Brain pericyte (primary cell): Measurements from ENCODE around the gene KRTAP5-8.
"Not testable (repeated sequence)": the region's sequence is repeated elsewhere in the genome, so short reads cannot be mapped to it uniquely, and the experiment has no call there.

Source experiments
- DNase-seq: peaks from one replicate; pipeline ENCODE4 v3.0.0-alpha.2; 2012; ENCODE audit warnings: low read depth, low spot score

KRTAP5-8 gene

DNA sequence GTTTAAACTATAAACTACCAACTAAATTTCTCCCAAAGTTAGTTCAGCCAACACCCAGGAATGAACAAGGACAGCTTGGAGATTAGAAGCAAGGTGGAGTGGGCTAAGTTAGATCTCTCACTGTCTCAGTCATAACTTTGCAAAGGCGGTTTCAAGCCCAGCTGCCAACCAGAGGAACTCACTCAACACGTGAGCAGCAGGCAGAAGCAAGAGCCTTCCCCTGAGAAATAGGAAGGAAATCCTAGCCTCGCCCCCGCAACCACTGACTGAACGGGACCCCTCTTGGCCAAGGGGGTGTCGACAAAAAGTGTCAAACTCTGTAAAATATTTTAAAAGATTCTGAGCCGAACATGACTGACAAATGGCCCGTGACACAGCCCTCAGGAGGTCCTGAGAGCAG, 6.0 kb downstream of the KRTAP5-8 start:
- DNase-seq, result no peak

DNA sequence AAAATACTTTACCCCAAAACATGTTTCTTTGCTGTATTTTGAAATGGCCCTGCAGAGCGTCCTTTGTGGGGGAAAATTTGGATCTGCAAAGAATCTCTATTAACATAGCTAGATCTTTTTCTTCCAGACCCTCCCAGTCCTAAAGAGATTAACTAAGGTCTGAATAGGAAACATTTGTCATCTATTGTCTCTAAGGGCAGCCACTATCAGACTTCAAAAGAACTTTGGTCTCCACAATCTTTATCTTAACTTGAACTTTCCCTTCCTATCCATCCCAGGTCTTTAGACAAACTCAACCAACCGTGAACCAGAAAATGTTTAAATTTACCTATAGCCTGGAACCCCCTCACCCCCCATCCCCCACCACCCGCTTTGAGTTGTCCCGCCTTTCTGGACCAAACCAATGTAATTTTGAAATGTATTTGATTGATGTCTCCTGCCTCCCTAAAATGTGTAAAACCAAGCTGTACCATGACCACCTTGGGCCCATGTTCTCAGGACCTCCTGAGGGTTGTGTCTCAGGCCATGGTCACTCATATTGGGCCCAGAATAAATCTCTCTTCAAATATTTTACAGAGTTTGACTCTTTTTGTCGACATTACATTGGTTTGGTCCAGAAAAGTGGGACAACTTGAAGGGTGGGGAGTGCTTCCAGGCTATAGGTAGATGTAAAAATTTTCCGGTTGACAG, 6.8 kb downstream of the KRTAP5-8 start:
- no peak for DNase-seq

DNA sequence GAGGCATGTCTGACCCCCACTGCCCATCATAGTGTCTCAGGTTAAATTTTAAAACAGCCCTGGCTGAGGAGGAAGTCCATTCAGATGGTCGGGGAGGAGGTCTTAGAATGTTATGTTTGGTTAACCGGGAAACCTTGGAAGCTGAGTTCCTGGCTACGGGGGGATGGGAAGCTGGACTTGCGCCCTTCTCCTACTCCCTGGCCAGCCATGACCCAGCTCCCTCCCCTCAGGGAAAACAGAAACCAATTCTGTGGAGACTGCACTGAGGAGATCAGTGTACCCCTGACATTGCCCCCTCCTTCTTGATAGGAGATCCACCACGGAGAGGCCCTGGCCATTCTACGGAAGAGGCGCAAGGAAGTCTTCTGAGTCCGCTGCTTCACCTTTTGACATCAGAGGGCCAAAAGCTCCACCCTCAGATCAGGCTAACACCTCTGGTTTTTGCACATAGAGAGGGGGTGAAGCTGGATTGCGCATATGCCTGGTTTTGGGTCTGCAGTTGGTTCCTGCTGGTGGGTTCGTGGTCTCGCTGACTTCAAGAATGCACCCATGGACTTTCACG, 7.7 kb downstream of the KRTAP5-8 start:
- DNase-seq, result no peak

DNA sequence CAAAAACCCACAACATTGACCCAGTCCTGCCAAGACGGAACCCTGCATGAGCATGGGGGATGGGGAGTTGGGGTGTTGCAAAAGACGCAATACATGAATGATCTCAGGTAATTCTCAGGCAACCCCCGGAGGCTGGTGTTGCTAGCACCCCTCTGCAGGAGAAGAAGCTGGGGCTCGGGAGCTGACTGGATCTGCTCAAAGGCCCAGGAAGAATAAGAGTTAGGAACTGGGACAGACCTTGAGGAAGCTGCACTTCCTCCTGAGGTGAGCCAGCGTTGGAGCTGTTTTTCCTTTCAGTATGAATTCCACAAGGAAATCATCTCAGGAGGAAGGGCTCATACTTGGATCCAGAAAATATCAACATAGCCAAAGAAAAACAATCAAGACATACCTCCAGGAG, 10.3 kb downstream of the KRTAP5-8 start, which contains the start of gene KRTAP5-9:
Gene KRTAP5-9 (plus strand): TSS at position 301 of the 400 bp plus-strand sequence. CDS start 238 bp downstream, outside the sequence.
- no peak for DNase-seq

DNA sequence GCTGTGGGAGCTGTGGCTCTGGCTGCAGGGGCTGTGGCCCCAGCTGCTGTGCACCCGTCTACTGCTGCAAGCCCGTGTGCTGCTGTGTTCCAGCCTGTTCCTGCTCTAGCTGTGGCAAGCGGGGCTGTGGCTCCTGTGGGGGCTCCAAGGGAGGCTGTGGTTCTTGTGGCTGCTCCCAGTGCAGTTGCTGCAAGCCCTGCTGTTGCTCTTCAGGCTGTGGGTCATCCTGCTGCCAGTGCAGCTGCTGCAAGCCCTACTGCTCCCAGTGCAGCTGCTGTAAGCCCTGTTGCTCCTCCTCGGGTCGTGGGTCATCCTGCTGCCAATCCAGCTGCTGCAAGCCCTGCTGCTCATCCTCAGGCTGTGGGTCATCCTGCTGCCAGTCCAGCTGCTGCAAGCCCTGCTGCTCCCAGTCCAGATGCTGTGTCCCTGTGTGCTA, 10.9 kb downstream of the KRTAP5-8 start:
- DNase-seq, result no peak

DNA sequence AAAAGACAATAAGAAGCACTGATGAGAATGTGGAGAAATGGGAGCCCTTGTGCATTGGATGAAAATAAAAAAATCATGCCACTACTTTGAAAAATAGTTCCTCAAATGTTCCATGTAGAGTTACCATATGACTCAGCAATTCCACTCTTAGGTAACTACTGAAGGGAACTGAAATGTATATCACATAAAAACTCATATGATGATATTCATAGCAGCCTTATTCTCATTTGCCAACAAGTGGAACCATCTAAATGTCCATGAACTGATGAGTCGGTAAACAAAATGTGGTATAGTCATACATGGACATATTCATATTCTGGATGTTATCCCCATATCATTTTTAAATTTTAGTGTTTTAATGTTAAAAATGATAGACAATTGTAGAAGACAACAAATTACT, 13.9 kb downstream of the KRTAP5-8 start:
- no peak for DNase-seq

DNA sequence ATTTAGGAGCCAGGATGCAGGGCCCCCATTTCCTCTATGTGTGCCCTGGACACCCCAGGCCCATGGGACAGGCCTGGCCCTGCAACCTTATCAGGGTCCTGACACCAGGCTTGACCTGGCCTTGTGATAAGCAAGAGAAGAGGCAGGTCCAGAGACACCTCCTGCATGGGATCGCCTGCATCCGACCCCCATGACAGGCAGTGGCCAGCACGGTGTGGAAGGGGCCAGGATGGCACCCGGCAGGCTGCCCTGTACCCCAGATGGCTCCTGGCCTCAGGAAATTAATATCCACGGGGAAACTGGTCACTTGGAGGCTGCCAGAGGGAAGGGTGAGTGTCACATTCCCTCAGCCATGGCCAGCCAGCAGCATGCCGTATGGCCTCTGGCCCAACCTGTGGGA, 17.2 kb downstream of the KRTAP5-8 start:
- DNase-seq, result no peak

DNA sequence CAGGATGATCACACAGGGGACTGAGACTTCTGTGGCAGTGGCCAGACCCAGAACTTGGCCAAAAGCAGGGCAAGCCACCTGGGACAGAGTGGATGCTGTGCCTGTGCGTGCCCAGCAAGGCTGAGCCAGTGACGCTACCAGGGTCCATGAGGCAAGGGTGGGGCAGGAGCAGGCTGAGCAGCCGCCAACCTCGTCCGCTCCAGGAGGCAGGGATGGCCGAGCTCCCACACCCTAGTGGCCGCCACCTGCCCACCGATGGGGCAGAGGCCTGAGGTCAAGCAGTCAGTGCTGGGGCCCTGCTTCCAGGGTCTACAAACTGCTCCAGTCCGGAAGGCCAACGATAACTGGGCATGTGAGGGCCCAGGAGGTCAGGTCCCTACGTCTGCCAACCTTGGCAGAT, 17.7 kb downstream of the KRTAP5-8 start:
- no peak for DNase-seq

DNA sequence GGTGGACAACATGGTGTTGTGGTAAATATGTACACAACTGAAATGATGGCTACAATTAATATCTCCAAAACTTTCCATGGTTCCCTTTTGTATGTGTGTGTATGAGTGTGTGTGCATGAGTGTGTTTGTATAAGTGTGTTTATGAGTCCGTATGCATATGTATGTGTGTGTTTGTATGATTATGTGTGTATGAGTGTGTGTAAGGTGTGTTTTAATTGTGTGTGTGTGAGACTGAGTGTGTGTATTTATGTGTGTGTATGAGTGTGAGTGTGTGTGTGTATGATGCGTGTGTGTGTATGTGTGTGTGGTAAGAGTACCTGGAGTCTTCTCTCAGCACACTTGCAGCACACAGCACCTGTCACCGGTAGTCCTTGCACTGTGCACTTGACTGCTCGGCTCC, 18.2 kb downstream of the KRTAP5-8 start:
- DNase-seq, result no peak

DNA sequence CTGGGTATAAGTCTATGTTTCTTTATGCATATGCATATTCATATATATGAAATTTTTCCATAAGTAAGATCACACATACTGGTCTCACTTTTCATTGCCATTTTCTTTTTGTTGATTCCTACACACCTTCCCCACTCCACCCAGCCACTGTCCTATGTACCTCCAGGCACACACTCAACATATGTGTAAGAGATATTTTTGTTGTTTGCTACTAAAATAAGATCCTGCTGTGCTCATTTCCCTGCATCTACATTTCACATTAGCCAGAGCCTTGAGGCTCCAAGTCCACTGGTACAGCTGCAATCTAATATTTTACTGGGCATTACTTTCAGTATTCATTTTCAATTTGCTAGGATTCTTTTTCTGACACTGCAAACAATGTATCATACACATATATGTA, 19.4 kb downstream of the KRTAP5-8 start:
- DNase-seq, result no peak

DNA sequence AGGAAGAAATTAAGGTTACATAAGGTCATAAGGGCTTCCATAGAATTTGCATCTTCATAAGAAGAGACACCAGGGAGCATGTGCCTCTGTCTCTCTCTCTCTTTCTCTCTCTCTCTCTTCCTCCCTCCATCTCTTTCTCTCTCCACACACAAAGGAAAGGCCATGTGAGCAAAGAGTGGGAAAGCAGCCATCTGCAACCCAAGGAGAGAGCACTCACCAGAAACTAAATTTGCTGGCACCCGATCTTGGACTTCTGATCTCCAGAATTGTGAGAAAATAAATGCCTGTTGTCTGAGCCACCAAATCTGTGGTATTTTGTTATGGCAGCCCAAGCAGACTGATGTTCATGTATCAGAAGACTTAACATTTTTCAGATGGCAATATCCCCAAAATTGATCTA, 21.2 kb downstream of the KRTAP5-8 start:
- DNase-seq, result no peak

DNA sequence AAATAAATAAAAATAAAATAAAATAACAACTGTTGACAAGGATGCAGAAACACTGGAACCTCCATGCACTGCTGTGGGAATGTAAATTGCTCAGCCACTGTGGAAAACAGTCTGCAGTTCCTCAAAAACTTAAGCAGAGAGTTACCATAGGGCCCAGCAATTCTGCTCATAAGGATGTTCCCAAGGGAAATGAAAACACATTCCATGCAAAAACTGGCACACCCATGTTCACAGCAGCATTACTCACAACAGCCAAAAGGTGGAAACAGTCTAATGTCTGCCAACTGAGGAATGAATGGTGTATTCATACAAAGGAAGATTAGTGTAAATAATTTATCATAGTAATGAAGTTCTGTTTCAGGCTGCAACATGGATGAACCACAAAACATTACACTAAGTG, 24.3 kb downstream of the KRTAP5-8 start:
- DNase-seq, result no peak

DNA sequence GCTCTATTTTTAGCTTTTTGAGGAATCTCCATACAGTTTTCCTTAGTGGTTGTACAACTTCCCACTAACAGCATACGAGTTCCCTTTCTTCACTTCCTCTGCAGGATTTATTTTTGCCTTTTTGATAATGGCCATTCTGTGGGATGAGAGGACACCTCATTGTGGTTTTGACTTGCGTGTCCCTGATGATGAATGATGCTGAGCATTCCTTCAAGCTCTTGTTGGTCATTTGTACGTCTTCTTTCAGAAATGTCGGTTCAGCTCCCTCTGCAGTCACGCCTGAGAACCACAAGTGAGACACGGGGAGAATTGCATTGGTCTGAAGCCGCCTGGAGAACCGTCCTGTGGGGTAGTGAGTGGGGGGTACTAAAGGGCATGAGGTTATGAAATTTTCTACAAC, 25.6 kb downstream of the KRTAP5-8 start:
- DNase-seq, result no peak

DNA sequence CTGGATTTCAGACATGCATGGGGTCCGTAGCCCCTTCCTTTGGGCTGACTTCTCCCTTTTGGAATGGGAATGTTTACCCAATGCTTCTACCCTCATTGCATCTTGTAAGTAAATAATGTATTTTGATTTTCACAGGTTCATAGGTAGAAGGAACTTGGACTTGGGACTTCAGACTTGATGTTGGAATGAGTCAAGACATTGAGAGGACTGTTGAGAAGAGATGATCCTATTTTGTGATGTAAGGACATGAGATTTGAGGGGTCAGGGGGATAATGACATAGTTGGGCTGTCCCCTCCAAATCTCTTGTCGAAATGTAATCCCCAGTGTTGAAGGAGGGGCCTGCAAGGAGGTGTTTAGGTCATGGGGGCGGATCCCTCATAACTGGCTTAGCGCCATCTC, 26.6 kb downstream of the KRTAP5-8 start:
- DNase-seq, result no peak

DNA sequence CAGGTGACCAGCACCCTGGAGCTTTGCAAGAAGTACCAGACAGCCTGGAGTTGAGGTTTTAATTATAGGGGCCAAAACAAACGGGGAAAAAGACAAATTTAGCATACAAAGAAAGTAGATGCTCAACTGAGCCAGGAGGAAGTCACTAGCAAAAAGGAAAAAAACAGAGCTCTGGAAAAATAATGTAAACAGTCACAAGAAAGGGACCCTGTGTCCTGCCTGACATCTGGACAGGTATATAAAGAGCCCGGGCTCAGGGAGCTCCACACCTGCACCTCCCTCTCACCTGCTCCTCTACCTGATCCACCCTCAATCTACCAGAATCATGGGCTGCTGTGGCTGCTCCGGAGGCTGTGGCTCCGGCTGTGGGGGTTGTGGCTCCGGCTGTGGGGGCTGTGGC, 27.4 kb downstream of the KRTAP5-8 start, which contains the start of gene KRTAP5-10:
Gene KRTAP5-10 (plus strand): TSS at position 301 of the 400 bp plus-strand sequence. CDS start 25 bp downstream, at position 326.
- DNase-seq, result no peak

DNA sequence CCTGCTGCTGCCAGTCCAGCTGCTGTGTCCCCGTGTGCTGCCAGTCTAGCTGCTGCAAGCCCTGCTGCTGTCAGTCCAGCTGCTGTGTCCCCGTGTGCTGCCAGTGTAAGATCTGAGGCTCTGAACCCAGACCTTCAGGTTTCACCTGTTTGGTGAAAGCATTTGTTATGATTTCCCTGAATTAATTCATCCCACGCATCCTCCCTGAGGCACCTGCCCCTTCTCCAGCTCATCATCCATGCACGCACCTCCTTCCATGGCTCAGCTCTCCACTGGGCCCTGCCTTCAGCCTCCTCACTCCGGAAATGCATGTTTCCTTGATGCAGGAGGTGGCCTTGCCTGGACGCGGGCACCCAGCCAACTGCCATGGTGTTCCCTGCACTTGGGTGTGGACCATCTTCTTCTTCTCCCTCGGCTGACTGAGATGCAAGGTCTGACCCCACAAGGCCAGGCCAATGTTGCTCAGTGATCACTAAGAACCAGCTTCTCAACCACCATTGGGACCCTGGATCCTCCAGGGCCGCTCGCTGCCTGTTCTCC, 28.3 kb downstream of the KRTAP5-8 start:
- DNase-seq, result no peak

DNA sequence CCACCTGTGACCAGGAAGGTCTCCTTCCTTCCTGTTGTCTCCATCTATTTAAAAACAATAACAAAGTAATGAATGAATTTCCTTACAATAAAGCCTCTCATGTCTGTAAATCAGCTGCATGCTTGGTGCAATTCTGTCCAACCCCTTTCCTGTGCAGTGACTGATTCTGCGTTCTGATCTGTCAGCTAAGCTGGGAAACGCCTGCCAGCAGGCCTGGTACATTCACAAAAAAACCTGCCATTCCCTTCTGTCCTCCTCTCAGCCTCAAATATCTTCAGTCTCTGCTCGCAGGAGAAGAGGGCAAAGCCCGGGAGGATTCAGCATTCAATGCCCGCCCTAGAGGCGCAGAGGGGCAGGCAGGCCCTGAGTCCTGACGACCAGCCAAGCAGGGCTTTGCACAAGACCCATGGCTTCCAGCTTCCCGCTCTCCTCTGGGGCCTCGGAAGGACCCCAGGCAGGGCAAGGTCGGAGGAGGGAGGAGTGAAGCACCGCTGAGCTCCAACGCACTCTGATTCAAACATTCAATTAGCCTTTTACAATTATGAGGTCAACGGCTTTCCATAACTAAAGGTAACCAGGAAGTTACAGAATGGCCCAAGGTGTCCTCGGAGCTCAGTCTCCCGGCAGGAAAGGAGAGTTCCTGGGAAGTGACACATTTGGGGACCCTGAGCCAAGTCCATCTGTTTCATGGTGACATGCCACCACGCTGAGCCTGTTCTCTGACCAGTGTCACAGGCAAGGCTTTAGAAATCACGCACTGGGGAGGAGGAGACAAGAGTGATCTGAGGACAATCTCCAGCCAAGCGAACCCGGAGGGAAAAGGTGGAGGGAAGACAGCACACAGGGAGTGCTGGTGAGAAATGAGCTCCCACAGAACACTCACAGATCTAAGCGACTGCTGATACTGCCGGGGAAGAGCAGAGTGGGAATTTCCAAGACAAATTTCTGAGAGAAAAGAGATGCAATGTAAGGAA, 29.1 kb downstream of the KRTAP5-8 start:
- DNase-seq, result not testable (repeated sequence)

DNA sequence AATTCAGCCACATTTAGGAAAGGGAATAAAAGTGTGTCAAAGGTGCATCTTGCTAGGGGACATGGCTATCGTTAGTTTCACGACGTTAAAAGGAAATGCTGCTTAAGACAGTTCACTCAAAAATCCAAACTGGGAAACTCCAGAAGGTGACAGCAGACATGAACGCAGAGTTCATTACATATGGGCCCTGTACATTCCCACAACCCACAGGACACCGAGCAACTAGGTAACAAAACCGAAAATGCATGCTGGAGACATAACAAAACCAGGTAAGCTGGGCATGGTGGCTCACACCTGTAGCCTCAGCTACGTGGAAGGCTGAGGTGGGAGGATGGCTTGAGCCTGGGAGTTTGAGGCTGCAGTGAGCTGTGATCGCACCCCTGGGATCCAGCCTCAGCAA, 29.8 kb downstream of the KRTAP5-8 start:
- not testable (repeated sequence) for DNase-seq

DNA sequence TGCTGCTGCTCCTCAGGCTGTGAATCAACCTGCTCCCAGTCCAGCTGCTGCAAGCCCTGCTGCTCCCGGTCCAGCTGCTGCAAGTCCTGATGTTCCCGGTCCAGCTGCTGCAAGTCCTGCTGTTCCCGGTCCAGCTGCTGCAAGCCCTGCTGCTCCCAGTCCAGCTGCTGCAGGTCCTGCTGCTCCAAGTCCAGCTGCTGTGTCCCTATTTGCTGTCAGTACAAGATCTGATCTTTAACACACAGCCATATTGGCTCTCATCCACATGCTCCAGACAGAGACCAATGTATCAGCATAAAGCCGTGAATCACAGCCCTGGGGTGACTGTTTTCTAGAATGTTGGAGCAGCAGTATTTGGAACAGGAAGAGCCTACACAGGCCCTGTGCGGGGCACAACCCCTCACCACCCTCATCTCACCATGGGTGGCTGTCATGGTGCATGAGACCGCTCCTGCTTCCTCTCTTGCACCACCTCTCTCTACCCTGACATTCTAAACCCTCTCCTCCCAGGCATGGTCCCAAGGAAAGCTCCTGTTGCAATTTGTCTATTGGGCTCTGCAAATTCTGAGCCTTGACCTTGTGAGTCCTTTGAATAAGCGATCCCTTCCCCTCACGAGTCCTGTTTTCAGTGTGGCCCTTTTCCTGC, 31.0 kb downstream of the KRTAP5-8 start:
- no peak for DNase-seq

DNA sequence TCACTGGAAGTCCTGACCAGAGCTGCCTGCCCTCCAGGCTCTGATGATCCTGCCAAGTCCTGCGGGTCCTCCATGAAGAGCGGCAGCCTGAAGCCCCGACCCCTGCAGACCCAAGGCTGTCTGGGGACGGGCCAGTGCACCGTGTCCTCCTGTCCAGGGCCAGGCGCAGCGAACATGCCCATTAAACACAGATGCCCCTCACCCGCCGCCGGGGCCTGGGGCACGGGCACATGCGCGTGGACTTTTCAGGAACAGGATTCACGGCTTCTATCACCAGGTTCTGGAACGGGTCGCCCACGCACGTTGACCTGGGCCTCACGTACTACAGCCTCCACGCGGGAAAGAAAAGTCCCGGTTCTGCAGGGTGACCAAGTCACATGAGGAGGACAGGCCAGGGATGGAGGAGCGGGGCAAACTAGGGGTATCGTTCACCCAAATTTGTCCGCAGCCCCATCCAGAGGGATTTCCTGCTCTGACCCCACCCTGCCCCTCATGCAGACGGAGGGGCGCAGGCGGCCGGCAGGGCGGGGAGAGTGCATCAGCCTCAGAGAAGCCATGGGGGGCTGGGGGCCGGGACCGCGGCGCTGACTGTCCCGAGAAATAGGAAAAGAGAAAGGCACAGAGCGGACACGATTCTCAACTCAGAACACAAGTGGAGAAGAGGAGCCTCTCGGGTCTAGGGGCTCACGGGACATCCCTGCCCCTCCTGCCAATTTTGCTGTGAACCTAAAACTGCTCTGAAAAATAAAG, 33.5 kb downstream of the KRTAP5-8 start:
- not testable (repeated sequence) for DNase-seq

DNA sequence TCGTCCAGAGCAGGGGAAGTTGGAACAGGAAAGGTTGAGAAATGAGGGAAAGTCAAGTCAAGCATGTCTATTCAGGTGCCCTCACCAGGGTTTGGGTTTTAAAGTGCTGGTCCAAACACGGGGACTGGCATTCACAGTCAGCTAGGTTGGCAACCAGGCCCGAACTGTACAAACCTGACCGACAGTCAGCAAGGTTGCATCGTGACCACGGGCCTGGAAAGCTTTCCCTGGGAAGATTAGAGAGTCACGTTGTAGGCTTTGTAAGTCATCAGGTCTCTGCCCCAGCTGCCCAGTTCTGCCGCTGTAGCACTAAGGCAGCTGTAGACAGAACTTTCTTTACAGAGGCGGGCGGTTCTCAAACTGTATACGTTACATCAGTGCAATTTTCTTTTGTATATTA, 35.0 kb downstream of the KRTAP5-8 start:
- DNase-seq, result no peak
